ENCODE results near the gene KASH5.

DNA sequence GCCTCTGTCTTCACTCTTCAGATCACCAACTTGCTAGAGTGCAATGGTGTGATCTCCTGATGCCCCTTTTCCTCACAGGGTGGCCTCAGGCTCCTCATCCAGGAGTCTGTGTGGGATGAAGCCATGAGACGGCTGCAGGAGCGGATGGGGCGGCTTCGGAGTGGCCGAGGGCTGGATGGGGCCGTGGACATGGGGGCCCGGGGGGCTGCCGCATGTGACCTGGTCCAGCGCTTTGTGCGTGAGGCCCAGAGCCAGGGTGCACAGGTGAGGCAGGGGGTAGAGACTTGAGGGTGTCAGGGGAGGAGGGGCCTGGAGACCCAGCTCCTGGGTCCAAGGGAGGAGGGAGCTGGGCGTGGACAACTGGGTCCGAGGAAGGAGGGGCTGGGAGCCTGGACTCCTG, 74.4 kb downstream of the KASH5 start:
- TF ChIP-seq, protein P1, sequence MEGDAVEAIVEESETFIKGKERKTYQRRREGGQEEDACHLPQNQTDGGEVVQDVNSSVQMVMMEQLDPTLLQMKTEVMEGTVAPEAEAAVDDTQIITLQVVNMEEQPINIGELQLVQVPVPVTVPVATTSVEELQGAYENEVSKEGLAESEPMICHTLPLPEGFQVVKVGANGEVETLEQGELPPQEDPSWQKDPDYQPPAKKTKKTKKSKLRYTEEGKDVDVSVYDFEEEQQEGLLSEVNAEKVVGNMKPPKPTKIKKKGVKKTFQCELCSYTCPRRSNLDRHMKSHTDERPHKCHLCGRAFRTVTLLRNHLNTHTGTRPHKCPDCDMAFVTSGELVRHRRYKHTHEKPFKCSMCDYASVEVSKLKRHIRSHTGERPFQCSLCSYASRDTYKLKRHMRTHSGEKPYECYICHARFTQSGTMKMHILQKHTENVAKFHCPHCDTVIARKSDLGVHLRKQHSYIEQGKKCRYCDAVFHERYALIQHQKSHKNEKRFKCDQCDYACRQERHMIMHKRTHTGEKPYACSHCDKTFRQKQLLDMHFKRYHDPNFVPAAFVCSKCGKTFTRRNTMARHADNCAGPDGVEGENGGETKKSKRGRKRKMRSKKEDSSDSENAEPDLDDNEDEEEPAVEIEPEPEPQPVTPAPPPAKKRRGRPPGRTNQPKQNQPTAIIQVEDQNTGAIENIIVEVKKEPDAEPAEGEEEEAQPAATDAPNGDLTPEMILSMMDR (IDR thresholded peaks at IDR 0.05), result no peak
- TF ChIP-seq POLR2A (IDR thresholded peaks at IDR 0.05), result no peak

Data from ovary (tissue), 3 donors.